Kidney glomerular epithelial cell (primary cell): ENCODE data around the gene RAB3C.

Source experiments
- DNase-seq: peaks from one replicate; lab custom pipeline; 2025; lab: John Stamatoyannopoulos, UW

RAB3C gene

GRCh38 chr5:58773744-58774441, 191.0 kb downstream of the RAB3C start:
- DNase-seq, result no peak

GRCh38 chr5:58774937-58775336, 192.1 kb downstream of the RAB3C start:
- no peak for DNase-seq

- no peak for DNase-seq
Observed at GRCh38 chr5:58775701-58776262, 192.9 kb downstream of the RAB3C start.

GRCh38 chr5:58776559-58776958, 193.7 kb downstream of the RAB3C start:
- DNase-seq, result no peak

GRCh38 chr5:58778888-58779287, 196.0 kb downstream of the RAB3C start:
- no peak for DNase-seq

GRCh38 chr5:58786035-58786434, 203.2 kb downstream of the RAB3C start:
- no peak for DNase-seq

GRCh38 chr5:58786711-58787303, 203.9 kb downstream of the RAB3C start:
- DNase-seq, result no peak

- no peak for DNase-seq
Observed at GRCh38 chr5:58787987-58788386, 205.1 kb downstream of the RAB3C start.

GRCh38 chr5:58793888-58794657, 211.2 kb downstream of the RAB3C start:
- no peak for DNase-seq

GRCh38 chr5:58794875-58795274, 212.0 kb downstream of the RAB3C start:
- no peak for DNase-seq

- no peak for DNase-seq
Observed at GRCh38 chr5:58795327-58795726, 212.5 kb downstream of the RAB3C start.

GRCh38 chr5:58797021-58797420, 214.1 kb downstream of the RAB3C start:
- DNase-seq, result no peak

- DNase-seq, result no peak
Observed at GRCh38 chr5:58800356-58800755, 217.5 kb downstream of the RAB3C start.

GRCh38 chr5:58800861-58801540, 218.1 kb downstream of the RAB3C start:
- DNase-seq, result no peak

- DNase-seq, result no peak
Observed at GRCh38 chr5:58803056-58803455, 220.2 kb downstream of the RAB3C start.

- no peak for DNase-seq
Observed at GRCh38 chr5:58804291-58804690, 221.4 kb downstream of the RAB3C start.

GRCh38 chr5:58810086-58810485, 227.2 kb downstream of the RAB3C start:
- no peak for DNase-seq

- no peak for DNase-seq
Observed at GRCh38 chr5:58813855-58814254, 231.0 kb downstream of the RAB3C start.

GRCh38 chr5:58816181-58816731, 233.4 kb downstream of the RAB3C start:
- no peak for DNase-seq

GRCh38 chr5:58818465-58818864, 235.6 kb downstream of the RAB3C start:
- DNase-seq, result no peak

- DNase-seq, result no peak
Observed at GRCh38 chr5:58825441-58825840, 242.6 kb downstream of the RAB3C start.

- DNase-seq, result no peak
Observed at GRCh38 chr5:58825899-58826298, 243.0 kb downstream of the RAB3C start.
